ENCODE results near the gene C3orf62. TPM values are rescaled to one million over a fixed set of nuclear protein-coding genes. Genes with fewer than 3 reads are reported as not detected.
A peak's percentile ranks its signal among the peaks of the same experiment; 100 is the strongest.
"Not testable (repeated sequence)": the region's sequence is repeated elsewhere in the genome, so short reads cannot be mapped to it uniquely, and the experiment has no call there.

Gene C3orf62
- total RNA-seq, 4 donors from 2014 or later, result 2.6 to 3.3 (median 3.0) TPM

DNA sequence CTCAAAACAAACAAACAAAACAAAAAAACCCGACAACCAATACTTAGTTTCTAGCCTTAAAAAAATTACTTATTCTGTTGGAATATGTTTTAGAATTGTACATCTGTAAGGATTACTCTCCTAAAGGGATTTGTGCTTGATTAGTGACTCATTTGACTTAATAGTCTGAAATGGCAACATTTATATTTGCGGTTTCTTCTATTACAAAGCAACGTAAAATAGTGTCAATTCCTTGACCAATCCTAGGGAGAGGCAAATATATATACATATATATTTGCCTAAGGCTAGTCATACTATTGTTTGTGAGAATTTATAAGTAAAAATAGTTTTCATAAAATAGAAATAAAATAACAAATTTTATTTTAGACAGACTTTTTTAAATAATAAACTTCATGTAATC, 39.7 kb downstream of the C3orf62 start:
- DNase-seq (ENCODE audit: low spot score in 2 of 2), result no peak
- Histone ChIP-seq H3K9me3 (peaks cover 0 to 22% (median 0%) of the 10 kb centered on the region in 4 donors), H3K27me3 (no peaks in the 10 kb centered on the region), H3K36me3 (no peaks in the 10 kb centered on the region), H3K27ac (no peak overlapping the region), H3K4me3 (no peak overlapping the region), H3K4me1 (no peaks in the 10 kb centered on the region)
- WGBS, 2 donors, result 92 to 93% methylated on average over 3 of the region's 3 CpGs
- TF ChIP-seq CTCF (IDR thresholded peaks at IDR 0.05) (no peak), POLR2A (IDR thresholded peaks at IDR 0.05) (no peak), EP300 (IDR thresholded peaks at IDR 0.05) (no peak)

DNA sequence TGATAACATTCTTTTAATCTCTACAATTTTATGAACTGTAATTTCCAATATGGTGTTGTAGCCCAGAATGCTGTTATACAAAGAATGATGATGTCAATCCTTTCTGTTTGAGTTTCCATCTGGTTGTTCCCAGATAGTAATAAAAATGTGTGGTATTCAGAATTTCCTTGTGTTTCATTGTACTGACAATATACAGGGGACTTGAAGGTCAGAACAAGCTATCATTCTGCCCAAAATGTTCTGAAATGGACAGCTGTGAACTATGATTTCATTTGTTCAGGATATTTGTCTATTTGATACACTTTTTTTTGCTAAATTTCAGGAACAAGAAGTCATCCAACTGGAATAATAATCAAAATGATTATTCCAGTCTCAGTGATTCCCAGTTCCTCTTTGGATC, 40.8 kb downstream of the C3orf62 start:
- Histone ChIP-seq H3K27ac (no peak overlapping the region), H3K36me3 (no peaks in the 10 kb centered on the region), H3K4me1 (no peaks in the 10 kb centered on the region), H3K9me3 (peaks cover 0 to 29% (median 0%) of the 10 kb centered on the region in 4 donors), H3K4me3 (no peak overlapping the region), H3K27me3 (no peaks in the 10 kb centered on the region)
- DNase-seq (ENCODE audit: low spot score in 2 of 2), result no peak
- TF ChIP-seq CTCF (IDR thresholded peaks at IDR 0.05), result no peak
- TF ChIP-seq EP300 (IDR thresholded peaks at IDR 0.05), result no peak
- TF ChIP-seq POLR2A (IDR thresholded peaks at IDR 0.05), result no peak

- Histone ChIP-seq H3K9me3 (peaks cover 0 to 65% (median 8%) of the 10 kb centered on the region in 4 donors), H3K36me3 (peaks cover 0 to 11% (median 0%) of the 10 kb centered on the region in 3 donors)
- not testable (repeated sequence) for H3K27me3 ChIP-seq; H3K27ac ChIP-seq; H3K4me1 ChIP-seq; H3K4me3 ChIP-seq; DNase-seq (ENCODE audit: low spot score in 2 of 2)
- 95 to 96% methylated on average over 5 of the region's 5 CpGs for WGBS, 2 donors
Observed at GRCh38 chr3:49228817-49229216, 48.2 kb downstream of the C3orf62 start.

DNA sequence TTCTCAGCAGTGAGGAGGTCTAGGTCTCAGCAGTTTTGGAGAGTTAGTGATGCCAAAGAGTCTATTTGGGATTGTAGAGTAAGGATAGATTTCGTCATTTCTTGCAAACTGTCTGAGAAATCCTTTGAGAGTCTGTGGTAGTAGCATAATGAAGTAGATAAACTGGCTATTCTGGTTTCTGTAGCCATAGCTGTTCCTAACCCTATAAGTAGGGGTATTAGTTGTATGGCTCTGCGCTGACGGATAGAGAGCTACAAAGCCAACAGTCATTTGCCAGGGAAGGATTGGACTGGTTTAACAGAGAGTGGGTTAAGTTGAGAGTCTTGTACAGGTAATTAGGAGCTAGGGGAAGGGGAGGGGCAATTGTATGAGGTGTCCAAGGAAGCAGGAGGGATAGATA, 55.0 kb downstream of the C3orf62 start:
- Histone ChIP-seq H3K4me1 (peaks cover 0 to 7% (median 3%) of the 10 kb centered on the region in 4 donors), H3K27ac (no peak overlapping the region), H3K36me3 (no peaks in the 10 kb centered on the region), H3K27me3 (no peaks in the 10 kb centered on the region), H3K9me3 (peaks cover 0 to 5% (median 0%) of the 10 kb centered on the region in 4 donors), H3K4me3 (no peak overlapping the region)
- TF ChIP-seq POLR2A (IDR thresholded peaks at IDR 0.05) (no peak), CTCF (IDR thresholded peaks at IDR 0.05) (no peak), EP300 (IDR thresholded peaks at IDR 0.05) (no peak)
- no peak for DNase-seq (ENCODE audit: low spot score in 2 of 2)
- 96% methylated on average over 3 of the region's 3 CpGs for WGBS, 2 donors

- not testable (repeated sequence) for H3K4me3 ChIP-seq
- 86 to 90% methylated on average over 6 of the region's 6 CpGs for WGBS, 2 donors
Observed at GRCh38 chr3:49220985-49221563, 56.0 kb downstream of the C3orf62 start.

DNA sequence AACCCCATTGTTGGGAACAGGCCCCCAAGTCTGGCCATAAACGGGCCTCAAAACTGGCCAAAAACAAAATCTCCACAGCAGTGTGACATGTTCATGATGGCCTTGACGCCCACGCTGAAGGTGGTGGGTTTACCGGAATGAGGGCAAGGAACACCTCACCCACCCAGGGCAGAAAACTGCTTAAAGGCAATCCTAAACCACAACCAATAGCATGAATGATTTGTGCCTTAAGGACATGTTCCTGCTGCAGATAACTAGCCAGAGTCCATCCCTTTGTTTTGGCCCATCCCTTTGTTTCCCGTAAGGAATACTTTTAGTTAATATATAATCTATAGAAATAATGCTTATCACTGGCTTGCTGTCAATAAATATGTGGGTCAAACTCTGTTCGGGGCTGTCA, 57.9 kb downstream of the C3orf62 start:
- TF ChIP-seq CTCF (IDR thresholded peaks at IDR 0.05), result no peak
- TF ChIP-seq EP300 (IDR thresholded peaks at IDR 0.05), result no peak
- TF ChIP-seq POLR2A (IDR thresholded peaks at IDR 0.05), result no peak
- 89 to 98% methylated on average over 6 of the region's 6 CpGs for WGBS, 2 donors
- Histone ChIP-seq H3K36me3 (no peaks in the 10 kb centered on the region), H3K4me3 (no peak overlapping the region), H3K4me1 (peaks cover 0 to 7% (median 3%) of the 10 kb centered on the region in 4 donors), H3K27ac (peak overlapping the region in 1 of 4 donors; percentile 39), H3K9me3 (no peaks in the 10 kb centered on the region), H3K27me3 (no peaks in the 10 kb centered on the region)
- no peak for DNase-seq (ENCODE audit: low spot score in 2 of 2)

More at GRCh38 chr3:49220985-49221563, 56.0 kb downstream of the C3orf62 start:
- not testable (repeated sequence) for H3K27ac ChIP-seq; H3K9me3 ChIP-seq; H3K4me1 ChIP-seq; H3K27me3 ChIP-seq; DNase-seq (ENCODE audit: low spot score in 2 of 2); H3K36me3 ChIP-seq

Small RNA genes within 50 kb of the gene (small RNA-seq; reads per million reads assigned to genes)
- gene AC121247.2 (not detected), gene MIR4271 (not detected), gene RF00019 (not detected)

Other genes with a start within 250 kb of the C3orf62 start
- 100 to 1,000 TPM; 108 to 156 (median 128) TPM for gene IMPDH2, start 247.8 kb downstream of the C3orf62 start, total RNA-seq
- 10 to 100 TPM; 66.2 to 93.9 (median 82.6) TPM for gene QRICH1, start 183.2 kb downstream of the C3orf62 start, total RNA-seq
- gene QARS1, start 172.5 kb downstream of the C3orf62 start, total RNA-seq, result 100 to 1,000 TPM; 137 to 227 (median 161) TPM
- gene USP19, start 156.4 kb downstream of the C3orf62 start, total RNA-seq, result 100 to 1,000 TPM in 1 of 4 donors, 10 to 100 TPM in 3; 72.3 to 113 (median 83.6) TPM
- gene LAMB2, start 144.2 kb downstream of the C3orf62 start, total RNA-seq, result 100 to 1,000 TPM; 589 to 844 (median 649) TPM
- 10 to 100 TPM; 30.4 to 38.3 (median 36.3) TPM for gene CCDC71, start 110.9 kb downstream of the C3orf62 start, total RNA-seq
- 10 to 100 TPM; 20.8 to 33.1 (median 29.7) TPM for gene KLHDC8B, start 105.6 kb downstream of the C3orf62 start, total RNA-seq
- 10 to 100 TPM; 33.7 to 49.8 (median 46.0) TPM for gene USP4, start 62.8 kb upstream of the C3orf62 start, total RNA-seq
- 100 to 1,000 TPM; 217 to 359 (median 310) TPM for gene GPX1, start 81.1 kb upstream of the C3orf62 start, total RNA-seq
- gene RHOA, start 134.7 kb upstream of the C3orf62 start, total RNA-seq, result 100 to 1,000 TPM; 532 to 825 (median 698) TPM
- gene TCTA, start 135.2 kb upstream of the C3orf62 start, total RNA-seq, result 10 to 100 TPM; 24.6 to 52.9 (median 30.1) TPM
- gene AMT, start 145.2 kb upstream of the C3orf62 start, total RNA-seq, result 10 to 100 TPM in 2 of 4 donors, 1 to 10 TPM in 2; 7.0 to 20.8 (median 9.5) TPM
- gene NICN1, start 152.1 kb upstream of the C3orf62 start, total RNA-seq, result 10 to 100 TPM in 1 of 4 donors, 1 to 10 TPM in 2, not detected in 1; 2.1 to 14.7 (median 7.7) TPM
- 100 to 1,000 TPM; 113 to 142 (median 126) TPM for gene DAG1, start 193.0 kb upstream of the C3orf62 start, total RNA-seq

Measured in tibial nerve (tissue), 4 donors.